ENCODE measurements around the gene TUT7.
A peak's percentile ranks its signal among the peaks of the same experiment; 100 is the strongest.

TUT7 gene

GRCh38 chr9:86301686-86302085, 52.5 kb downstream of the TUT7 start:
- Histone ChIP-seq H3K36me3 (ENCODE audit: control insufficient read depth in 2 of 2, insufficient read depth in 1 of 2, low read length in 2 of 2) (peaks cover 14 to 68% of the 10 kb centered on the region in 2 experiments), H3K4me3 (ENCODE audit: low read depth, low read length) (no peak overlapping the region)
- POLR2A ChIA-PET = no interaction called here

GRCh38 chr9:86300701-86301100, 53.5 kb downstream of the TUT7 start:
- Histone ChIP-seq H3K36me3 (ENCODE audit: control insufficient read depth in 2 of 2, insufficient read depth in 1 of 2, low read length in 2 of 2) (peaks cover 10 to 67% of the 10 kb centered on the region in 2 experiments), H3K27ac (ENCODE audit: extremely low read depth, low read depth, low read length) (no peak overlapping the region), H3K4me1 (ENCODE audit: control insufficient read depth, insufficient read depth, low read length) (peaks cover 2% of the 10 kb centered on the region; the same call in 1 of the 2 replicates), H3K9me3 (ENCODE audit: control insufficient read depth, insufficient read depth, low read depth, low read length) (no peaks in the 10 kb centered on the region), H3K4me3 (ENCODE audit: low read depth, low read length) (no peak overlapping the region)
- TF ChIP-seq ZBTB7A (tag by site-specific recombination; IDR thresholded peaks at IDR 0.05; ENCODE audit: low read depth) (no peak), BCL11A (tag by site-specific recombination; IDR thresholded peaks at IDR 0.05; ENCODE audit: low read depth) (no peak), ZBTB26 (tag by site-specific recombination; optimal IDR thresholded peaks at IDR 0.05) (no peak), ZNF311 (tag by site-specific recombination; IDR thresholded peaks at IDR 0.05; ENCODE audit: borderline replicate concordance) (no peak), ZNF174 (tag by site-specific recombination; IDR thresholded peaks at IDR 0.05) (no peak), GLI4 (tag by site-specific recombination; IDR thresholded peaks at IDR 0.05) (no peak), RBAK (tag by site-specific recombination; IDR thresholded peaks at IDR 0.05) (no peak), KLF16 (tag by site-specific recombination; IDR thresholded peaks at IDR 0.05) (no peak), ZNF175 (tag by site-specific recombination; IDR thresholded peaks at IDR 0.05) (no peak), ZNF48 (tag by site-specific recombination; IDR thresholded peaks at IDR 0.05) (no peak), ZNF777 (tag by site-specific recombination; IDR thresholded peaks at IDR 0.05; ENCODE audit: borderline replicate concordance) (no peak), ZNF211 (tag by site-specific recombination; IDR thresholded peaks at IDR 0.05; ENCODE audit: low read depth) (no peak), ZNF223 (tag by site-specific recombination; IDR thresholded peaks at IDR 0.05) (no peak), ZNF488 (tag by site-specific recombination; IDR thresholded peaks at IDR 0.05) (no peak), ZNF658 (tag by site-specific recombination; IDR thresholded peaks at IDR 0.05) (no peak), ZNF391 (tag by site-specific recombination; IDR thresholded peaks at IDR 0.05; ENCODE audit: borderline replicate concordance, low read depth) (no peak), ZNF654 (tag by site-specific recombination; IDR thresholded peaks at IDR 0.05; ENCODE audit: low read depth) (no peak), ZNF37A (tag by site-specific recombination; IDR thresholded peaks at IDR 0.05) (no peak)
- POLR2A ChIA-PET = no interaction called here
- CTCF ChIA-PET = no interaction called here

More at GRCh38 chr9:86301686-86302085, 52.5 kb downstream of the TUT7 start:
- H3K9me3 ChIP-seq (ENCODE audit: control insufficient read depth, insufficient read depth, low read depth, low read length) = no peaks in the 10 kb centered on the region
- CTCF ChIA-PET = interaction anchor here (1.1 kb wide), 1 partner anchor 100 kb away, joined by 5 read pairs; no protein-coding TSS in a partner anchor
- TF ChIP-seq PRDM6 (tag by site-specific recombination; IDR thresholded peaks at IDR 0.05) (peak; percentile 40; the same call in 1 of the 2 replicates), ZNF639 (tag by site-specific recombination; IDR thresholded peaks at IDR 0.05) (no peak)
- H3K27ac ChIP-seq (ENCODE audit: extremely low read depth, low read depth, low read length) = no peak overlapping the region
- H3K4me1 ChIP-seq (ENCODE audit: control insufficient read depth, insufficient read depth, low read length) = peaks cover 2% of the 10 kb centered on the region; the same call in 1 of the 2 replicates
